GM23338 (cell line): ENCODE data around the gene NCAPH2. TPM values are rescaled to one million over a fixed set of nuclear protein-coding genes. Genes with fewer than 3 reads are reported as not detected.

ENCODE experiments used
- ATAC-seq: fragments of 200-7000 bp; cut with Tn5 transposase; 3 replicates; pipeline ENCODE4 v1.9.1; 2020
- DNase-seq: peaks from one replicate; pipeline ENCODE4 v3.0.0-alpha.2; 2015; ENCODE audit warnings: low spot score
- H2AFZ ChIP-seq: fragments of 200-600 bp; sonication (generic); 2 replicates; pipeline ENCODE4 v1.8.0; 2016; ENCODE audit warnings: antibody characterized with exemption, mild to moderate bottlenecking, moderate library complexity
- H3F3A ChIP-seq: fragments of 200-600 bp; sonication (generic); replicated peaks from 2 replicates; pipeline ENCODE4 v1.8.0; 2017; ENCODE audit warnings: antibody characterized with exemption, mixed run types, low read depth
- H3K27ac ChIP-seq: fragments of 200-600 bp; sonication (generic); 2 replicates; pipeline ENCODE4 v1.6.1; 2016; ENCODE audit warnings: low read depth
- H3K27me3 ChIP-seq: fragments of 200-600 bp; sonication (generic); 2 replicates; pipeline ENCODE4 v1.8.0; 2016; ENCODE audit warnings: mild to moderate bottlenecking, mixed run types, moderate library complexity; ENCODE audit not compliant: insufficient read depth
- H3K36me3 ChIP-seq: fragments of 200-600 bp; sonication (generic); 2 replicates; pipeline ENCODE4 v1.8.0; 2016; ENCODE audit warnings: mild to moderate bottlenecking; ENCODE audit not compliant: insufficient read depth
- H3K4me1 ChIP-seq: fragments of 200-600 bp; sonication (generic); 2 replicates; pipeline ENCODE4 v1.8.0; 2016; ENCODE audit warnings: mild to moderate bottlenecking, moderate library complexity; ENCODE audit not compliant: insufficient read depth
- H3K4me2 ChIP-seq: fragments of 200-600 bp; sonication (generic); 2 replicates; pipeline ENCODE4 v1.7.1; 2017; ENCODE audit warnings: mixed run types
- H3K4me3 ChIP-seq: fragments of 200-600 bp; sonication (generic); 2 replicates; pipeline ENCODE4 v1.6.1; 2016; ENCODE audit warnings: mixed run types
- H3K79me2 ChIP-seq: fragments of 200-600 bp; sonication (generic); replicated peaks from 2 replicates; pipeline ENCODE4 v1.8.0; 2017; ENCODE audit warnings: mild to moderate bottlenecking; ENCODE audit not compliant: insufficient read depth
- H3K9me2 ChIP-seq: fragments of 200-600 bp; sonication (generic); 2 replicates; pipeline ENCODE4 v1.8.0; 2017; ENCODE audit not compliant: insufficient read depth
- H4K20me1 ChIP-seq: fragments of 200-600 bp; sonication (generic); replicated peaks from 2 replicates; pipeline ENCODE4 v1.8.0; 2017; ENCODE audit warnings: mild to moderate bottlenecking; ENCODE audit not compliant: insufficient read depth
- H3K27ac Mint-ChIP-seq: 2 replicates; pipeline ENCODE4 v1.8.0; 2020; ENCODE audit warnings: inconsistent platforms, mild to moderate bottlenecking, moderate library complexity, mixed read lengths
- H3K27me3 Mint-ChIP-seq: 3 replicates; pipeline ENCODE4 v1.8.0; 2022; ENCODE audit warnings: low read depth, mild to moderate bottlenecking, moderate library complexity, mixed read lengths, inconsistent platforms; ENCODE audit not compliant: insufficient read depth, poor library complexity
- H3K36me3 Mint-ChIP-seq: 3 replicates; pipeline ENCODE4 v1.8.0; 2021; ENCODE audit warnings: low read depth, mild to moderate bottlenecking, inconsistent platforms, moderate library complexity, mixed read lengths
- H3K4me1 Mint-ChIP-seq: 3 replicates; pipeline ENCODE4 v1.8.0; 2020; ENCODE audit warnings: mild to moderate bottlenecking, inconsistent platforms, mixed read lengths
- H3K4me3 Mint-ChIP-seq: 3 replicates; pipeline ENCODE4 v1.8.0; 2021; ENCODE audit warnings: moderate library complexity, mild to moderate bottlenecking, inconsistent platforms, mixed read lengths
- H3K9me3 Mint-ChIP-seq: 3 replicates; pipeline ENCODE4 v1.8.0; 2020; ENCODE audit warnings: moderate library complexity, mild to moderate bottlenecking, inconsistent platforms, mixed read lengths
- EZH2 ChIP-seq: fragments of 200-600 bp; sonication (generic); IDR thresholded peaks from one replicate; pipeline ENCODE4 v1.8.0; 2017; ENCODE audit warnings: antibody characterized with exemption, mild to moderate bottlenecking, low read depth; ENCODE audit not compliant: unreplicated experiment
- JUNB ChIP-seq: IDR thresholded peaks from one replicate; pipeline ENCODE4 v1.6.1; 2016; ENCODE audit warnings: antibody characterized with exemption; ENCODE audit not compliant: unreplicated experiment
- NANOG ChIP-seq: IDR thresholded peaks from 2 replicates; pipeline ENCODE4 v1.6.1; 2016; ENCODE audit warnings: antibody characterized with exemption, borderline replicate concordance
- STAT1 ChIP-seq: IDR thresholded peaks from one replicate; pipeline ENCODE4 v1.6.1; 2016; ENCODE audit warnings: antibody characterized with exemption; ENCODE audit not compliant: unreplicated experiment
- ZNF114 ChIP-seq: fragments of 250-450 bp; sonication (Bioruptor Pico); IDR thresholded peaks from 2 replicates; pipeline ENCODE4 v1.5.0; 2020; ENCODE audit warnings: mild to moderate bottlenecking, moderate library complexity
- polyA plus RNA-seq: library from polyadenylated mRNA; unstranded; fragments of >200 nt; fragmentation: Nextera tagmentation; extraction: Ambion mirVana; gene quantifications from 2 replicates; pipeline ENCODE4 v1.2.1, GENCODE V29; 2016
- total RNA-seq: library from RNA; depleted of rRNA; stranded (reverse); fragments of >200 nt; shearing (Covaris generic); gene quantifications from 2 replicates; pipeline ENCODE4 v1.2.3, GENCODE V29; 2014
- TF ChIP-seq, protein P1 (sequence below): IDR thresholded peaks from one replicate; pipeline ENCODE4 v1.6.1; 2018; ENCODE audit warnings: antibody characterized with exemption; ENCODE audit not compliant: unreplicated experiment
- TF ChIP-seq, protein P2 (sequence below): IDR thresholded peaks from 2 replicates; pipeline ENCODE4 v1.6.1; 2016; ENCODE audit warnings: antibody characterized with exemption
- TF ChIP-seq, protein P3 (sequence below), 2 experiments: fragments of 200-600 bp in 1 of 2; sonication (generic) in 1 of 2; conservative IDR thresholded peaks; 2 replicates each; pipeline versions ENCODE4 v1.5.1 to v1.6.1; 2016 to 2017; ENCODE audit warnings: antibody characterized with exemption in 2 of 2, low read depth in 2 of 2, mild to moderate bottlenecking in 2 of 2, moderate library complexity in 1 of 2

Gene NCAPH2
- total and polyA plus RNA-seq, 2 experiments from 2014 or later, result 52.2 to 76.1 TPM

DNA sequence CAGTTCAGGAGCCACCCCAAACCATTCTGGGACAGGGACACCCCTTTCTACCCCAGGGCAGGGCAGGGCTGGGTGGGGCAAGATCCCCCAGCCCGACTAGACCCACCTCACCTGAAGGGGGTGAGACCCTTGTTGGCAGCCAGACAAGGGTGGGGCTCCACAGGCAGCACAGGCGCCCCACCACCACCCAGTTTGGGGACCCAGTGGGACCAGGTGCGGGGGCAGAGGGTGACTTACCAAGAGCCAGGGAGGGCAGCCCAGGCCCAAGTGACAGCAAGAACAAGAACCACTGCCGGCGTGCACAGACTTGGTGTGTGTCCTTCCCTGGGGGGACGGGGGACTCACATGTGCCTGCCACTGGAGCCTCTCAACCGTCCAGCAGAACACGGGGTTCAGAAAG, 24.5 kb upstream of the NCAPH2 start (continued):
- TF ChIP-seq, protein P1, sequence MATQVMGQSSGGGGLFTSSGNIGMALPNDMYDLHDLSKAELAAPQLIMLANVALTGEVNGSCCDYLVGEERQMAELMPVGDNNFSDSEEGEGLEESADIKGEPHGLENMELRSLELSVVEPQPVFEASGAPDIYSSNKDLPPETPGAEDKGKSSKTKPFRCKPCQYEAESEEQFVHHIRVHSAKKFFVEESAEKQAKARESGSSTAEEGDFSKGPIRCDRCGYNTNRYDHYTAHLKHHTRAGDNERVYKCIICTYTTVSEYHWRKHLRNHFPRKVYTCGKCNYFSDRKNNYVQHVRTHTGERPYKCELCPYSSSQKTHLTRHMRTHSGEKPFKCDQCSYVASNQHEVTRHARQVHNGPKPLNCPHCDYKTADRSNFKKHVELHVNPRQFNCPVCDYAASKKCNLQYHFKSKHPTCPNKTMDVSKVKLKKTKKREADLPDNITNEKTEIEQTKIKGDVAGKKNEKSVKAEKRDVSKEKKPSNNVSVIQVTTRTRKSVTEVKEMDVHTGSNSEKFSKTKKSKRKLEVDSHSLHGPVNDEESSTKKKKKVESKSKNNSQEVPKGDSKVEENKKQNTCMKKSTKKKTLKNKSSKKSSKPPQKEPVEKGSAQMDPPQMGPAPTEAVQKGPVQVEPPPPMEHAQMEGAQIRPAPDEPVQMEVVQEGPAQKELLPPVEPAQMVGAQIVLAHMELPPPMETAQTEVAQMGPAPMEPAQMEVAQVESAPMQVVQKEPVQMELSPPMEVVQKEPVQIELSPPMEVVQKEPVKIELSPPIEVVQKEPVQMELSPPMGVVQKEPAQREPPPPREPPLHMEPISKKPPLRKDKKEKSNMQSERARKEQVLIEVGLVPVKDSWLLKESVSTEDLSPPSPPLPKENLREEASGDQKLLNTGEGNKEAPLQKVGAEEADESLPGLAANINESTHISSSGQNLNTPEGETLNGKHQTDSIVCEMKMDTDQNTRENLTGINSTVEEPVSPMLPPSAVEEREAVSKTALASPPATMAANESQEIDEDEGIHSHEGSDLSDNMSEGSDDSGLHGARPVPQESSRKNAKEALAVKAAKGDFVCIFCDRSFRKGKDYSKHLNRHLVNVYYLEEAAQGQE, result no peak
- TF ChIP-seq, protein P2, sequence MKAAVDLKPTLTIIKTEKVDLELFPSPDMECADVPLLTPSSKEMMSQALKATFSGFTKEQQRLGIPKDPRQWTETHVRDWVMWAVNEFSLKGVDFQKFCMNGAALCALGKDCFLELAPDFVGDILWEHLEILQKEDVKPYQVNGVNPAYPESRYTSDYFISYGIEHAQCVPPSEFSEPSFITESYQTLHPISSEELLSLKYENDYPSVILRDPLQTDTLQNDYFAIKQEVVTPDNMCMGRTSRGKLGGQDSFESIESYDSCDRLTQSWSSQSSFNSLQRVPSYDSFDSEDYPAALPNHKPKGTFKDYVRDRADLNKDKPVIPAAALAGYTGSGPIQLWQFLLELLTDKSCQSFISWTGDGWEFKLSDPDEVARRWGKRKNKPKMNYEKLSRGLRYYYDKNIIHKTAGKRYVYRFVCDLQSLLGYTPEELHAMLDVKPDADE, result no peak
- TF ChIP-seq STAT1, result no peak
- TF ChIP-seq, protein P3, sequence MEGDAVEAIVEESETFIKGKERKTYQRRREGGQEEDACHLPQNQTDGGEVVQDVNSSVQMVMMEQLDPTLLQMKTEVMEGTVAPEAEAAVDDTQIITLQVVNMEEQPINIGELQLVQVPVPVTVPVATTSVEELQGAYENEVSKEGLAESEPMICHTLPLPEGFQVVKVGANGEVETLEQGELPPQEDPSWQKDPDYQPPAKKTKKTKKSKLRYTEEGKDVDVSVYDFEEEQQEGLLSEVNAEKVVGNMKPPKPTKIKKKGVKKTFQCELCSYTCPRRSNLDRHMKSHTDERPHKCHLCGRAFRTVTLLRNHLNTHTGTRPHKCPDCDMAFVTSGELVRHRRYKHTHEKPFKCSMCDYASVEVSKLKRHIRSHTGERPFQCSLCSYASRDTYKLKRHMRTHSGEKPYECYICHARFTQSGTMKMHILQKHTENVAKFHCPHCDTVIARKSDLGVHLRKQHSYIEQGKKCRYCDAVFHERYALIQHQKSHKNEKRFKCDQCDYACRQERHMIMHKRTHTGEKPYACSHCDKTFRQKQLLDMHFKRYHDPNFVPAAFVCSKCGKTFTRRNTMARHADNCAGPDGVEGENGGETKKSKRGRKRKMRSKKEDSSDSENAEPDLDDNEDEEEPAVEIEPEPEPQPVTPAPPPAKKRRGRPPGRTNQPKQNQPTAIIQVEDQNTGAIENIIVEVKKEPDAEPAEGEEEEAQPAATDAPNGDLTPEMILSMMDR (conservative IDR thresholded peaks at IDR 0.05; ENCODE audit: low read depth in 2 of 2), result no peak
- no peak for TF ChIP-seq NANOG
- TF ChIP-seq EZH2, result no peak
- TF ChIP-seq JUNB, result no peak

DNA sequence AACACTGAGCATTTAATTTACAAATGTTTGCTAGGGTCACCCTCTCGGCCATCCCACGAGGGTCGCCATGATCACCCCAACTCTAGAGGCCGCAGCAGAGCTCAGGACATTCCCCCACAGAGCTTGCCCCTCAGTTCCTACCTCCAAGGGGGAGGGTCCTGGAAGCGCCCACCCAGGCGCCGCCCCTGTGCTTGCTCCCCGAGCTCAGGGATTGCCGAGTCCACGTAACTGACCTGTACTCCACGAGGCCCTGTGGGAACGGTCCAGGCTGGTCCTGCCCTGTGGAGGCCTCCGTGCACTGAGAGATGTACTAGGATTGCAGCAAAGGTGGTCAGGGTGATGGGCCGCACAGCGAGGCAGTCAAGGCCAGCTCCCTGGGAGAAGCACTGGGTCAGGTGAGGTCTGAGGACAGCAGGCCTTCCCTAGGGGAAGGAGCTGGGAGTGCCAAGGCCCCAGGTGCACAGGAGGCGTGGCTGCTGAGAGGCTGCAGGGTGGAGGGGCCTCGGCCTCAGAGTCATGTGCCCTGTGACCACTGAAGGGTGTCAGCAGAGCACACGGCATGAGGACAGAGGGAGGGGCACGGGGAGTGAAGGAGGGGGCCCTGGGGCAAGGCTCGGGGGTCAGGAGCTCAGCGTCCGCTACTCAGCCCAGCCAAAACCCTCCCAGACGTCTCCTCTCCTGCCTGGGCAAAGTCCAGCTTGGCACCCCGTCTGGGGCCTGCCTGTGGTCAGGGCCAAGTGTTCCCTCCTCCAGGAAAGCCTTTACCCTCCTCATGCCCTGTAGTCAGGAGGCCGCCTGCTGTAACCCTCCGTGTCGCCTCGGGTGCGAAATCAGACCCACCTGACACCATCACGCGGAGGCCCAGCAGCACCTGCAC, 23.8 kb upstream of the NCAPH2 start:
- Mint-ChIP-seq H3K4me1 (peaks cover 3% of the 10 kb centered on the region; the same call in 1 of the 3 replicates), H3K4me3 (no peak overlapping the region), H3K27me3 (peaks cover 22% of the 10 kb centered on the region), H3K27ac (no peak overlapping the region), H3K36me3 (0 out of 3 replicates have a peak, but pooled peaks cover 3% of the 10 kb centered on the region), H3K9me3 (no peaks in the 10 kb centered on the region)
- TF ChIP-seq NANOG (no peak), ZNF114 (CRISPR knock-in tag) (no peak)
- Histone ChIP-seq H3K4me2 (no peak overlapping the region), H3K36me3 (no peaks in the 10 kb centered on the region), H3K9me2 (no peaks in the 10 kb centered on the region), H2AFZ (no peak overlapping the region), H3K27ac (no peak overlapping the region), H3K4me3 (no peak overlapping the region), H3F3A (no peaks in the 10 kb centered on the region), H3K27me3 (peaks cover 19% of the 10 kb centered on the region), H3K79me2 (no peaks in the 10 kb centered on the region), H4K20me1 (no peaks in the 10 kb centered on the region), H3K4me1 (no peaks in the 10 kb centered on the region)
- DNase-seq (no peak), ATAC-seq (no peak)
